Peyer's patch (tissue), 4 donors: Measurements from ENCODE around the gene TMEM145.

ENCODE experiments used
- POLR2A ChIP-seq, 2 donors: fragments of 450-650 bp; IDR thresholded peaks; one replicate each; pipeline ENCODE4 v1.5.1; 2017; ENCODE audit warnings: antibody characterized with exemption in 2 of 2, mild to moderate bottlenecking in 2 of 2, moderate library complexity in 2 of 2
- TF ChIP-seq, protein P1 (sequence below), 6 experiments: fragments of 450-650 bp in 4 of 6; fragments of 200-600 bp in 2 of 6; sonication (generic) in 1 of 6; IDR thresholded peaks; one replicate each; pipeline ENCODE4 v1.5.1; 2017 to 2019; ENCODE audit warnings: antibody characterized with exemption in 6 of 6, mild to moderate bottlenecking in 3 of 6, moderate library complexity in 1 of 6

DNA sequence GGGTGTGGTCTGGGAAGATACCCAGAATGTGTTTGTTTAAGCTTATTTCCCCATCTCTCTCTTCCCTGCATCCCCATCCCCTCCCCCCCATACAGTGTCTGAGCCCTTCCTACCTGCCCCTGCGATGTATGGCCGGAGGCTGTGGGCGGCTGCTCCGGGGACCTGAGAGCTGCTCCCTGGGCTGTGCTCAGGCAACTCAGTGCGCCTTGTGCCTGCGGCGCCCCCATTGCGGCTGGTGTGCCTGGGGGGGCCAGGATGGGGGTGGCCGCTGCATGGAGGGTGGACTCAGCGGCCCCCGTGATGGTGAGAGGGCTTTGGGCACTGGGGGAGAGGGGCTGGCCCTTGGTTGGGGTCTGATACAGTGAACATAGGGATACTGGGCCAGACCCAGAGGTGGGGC lies 55.3 kb downstream of the TMEM145 start:
- TF ChIP-seq, protein P1, sequence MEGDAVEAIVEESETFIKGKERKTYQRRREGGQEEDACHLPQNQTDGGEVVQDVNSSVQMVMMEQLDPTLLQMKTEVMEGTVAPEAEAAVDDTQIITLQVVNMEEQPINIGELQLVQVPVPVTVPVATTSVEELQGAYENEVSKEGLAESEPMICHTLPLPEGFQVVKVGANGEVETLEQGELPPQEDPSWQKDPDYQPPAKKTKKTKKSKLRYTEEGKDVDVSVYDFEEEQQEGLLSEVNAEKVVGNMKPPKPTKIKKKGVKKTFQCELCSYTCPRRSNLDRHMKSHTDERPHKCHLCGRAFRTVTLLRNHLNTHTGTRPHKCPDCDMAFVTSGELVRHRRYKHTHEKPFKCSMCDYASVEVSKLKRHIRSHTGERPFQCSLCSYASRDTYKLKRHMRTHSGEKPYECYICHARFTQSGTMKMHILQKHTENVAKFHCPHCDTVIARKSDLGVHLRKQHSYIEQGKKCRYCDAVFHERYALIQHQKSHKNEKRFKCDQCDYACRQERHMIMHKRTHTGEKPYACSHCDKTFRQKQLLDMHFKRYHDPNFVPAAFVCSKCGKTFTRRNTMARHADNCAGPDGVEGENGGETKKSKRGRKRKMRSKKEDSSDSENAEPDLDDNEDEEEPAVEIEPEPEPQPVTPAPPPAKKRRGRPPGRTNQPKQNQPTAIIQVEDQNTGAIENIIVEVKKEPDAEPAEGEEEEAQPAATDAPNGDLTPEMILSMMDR (IDR thresholded peaks at IDR 0.05): no peak
- no peak for TF ChIP-seq POLR2A (IDR thresholded peaks at IDR 0.05)
